ENCODE data around the gene KCNF1. TPM values are rescaled to one million over a fixed set of nuclear protein-coding genes. Genes with fewer than 3 reads are reported as not detected.

The KCNF1 gene
- total and polyA plus RNA-seq, 4 donors: 0.09 TPM; not detected in 3

GRCh38 chr2:10931710-10932255, 20.0 kb downstream of the KCNF1 start:
- no peak overlapping the region for H3K4me3 ChIP-seq (ENCODE audit: low read depth in 1 of 3, low read length in 3 of 3)
- TF ChIP-seq MAX (IDR thresholded peaks at IDR 0.05) (no peak), ATF3 (IDR thresholded peaks at IDR 0.05) (no peak), NR2F2 (IDR thresholded peaks at IDR 0.05) (no peak), SP1 (IDR thresholded peaks at IDR 0.05) (no peak), JUND (IDR thresholded peaks at IDR 0.05) (no peak), GABPA (IDR thresholded peaks at IDR 0.05 in 1 of 2, conservative IDR thresholded peaks at IDR 0.05 in 1 of 2) (no peak), REST (IDR thresholded peaks at IDR 0.05) (no peak), CTCF (IDR thresholded peaks at IDR 0.05; ENCODE audit: low read depth, low read length, missing input control) (no peak), YY1 (IDR thresholded peaks at IDR 0.05) (no peak), RXRA (IDR thresholded peaks at IDR 0.05) (no peak), HNF4G (IDR thresholded peaks at IDR 0.05) (no peak), FOXA1 (IDR thresholded peaks at IDR 0.05) (no peak), ZBTB33 (IDR thresholded peaks at IDR 0.05) (no peak), TAF1 (conservative IDR thresholded peaks at IDR 0.05) (no peak), FOXA2 (IDR thresholded peaks at IDR 0.05) (no peak), RAD21 (IDR thresholded peaks at IDR 0.05) (no peak), EGR1 (IDR thresholded peaks at IDR 0.05; ENCODE audit: low read depth in 2 of 2) (no peak), HNF4A (conservative IDR thresholded peaks at IDR 0.05) (no peak)
- 87% methylated on average over 14 of the region's 14 CpGs for WGBS

More at GRCh38 chr2:10931710-10932255, 20.0 kb downstream of the KCNF1 start:
- Histone ChIP-seq H3K4me1 (ENCODE audit: control insufficient read depth in 4 of 4, insufficient read depth in 4 of 4, low read length in 3 of 4) (no peaks in the 10 kb centered on the region), H3K9ac (ENCODE audit: low read depth in 1 of 2, low read length in 2 of 2) (no peak overlapping the region), H3K27me3 (ENCODE audit: control insufficient read depth in 4 of 4, insufficient read depth in 4 of 4, low read length in 3 of 4) (peaks cover 0 to 2% (median 0%) of the 10 kb centered on the region in 4 donors), H3K9me3 (ENCODE audit: control insufficient read depth in 4 of 4, low read length in 3 of 4) (no peaks in the 10 kb centered on the region), H3K36me3 (ENCODE audit: control insufficient read depth in 4 of 4, insufficient read depth in 3 of 4, low read depth in 1 of 4, low read length in 3 of 4) (no peaks in the 10 kb centered on the region), H3K27ac (ENCODE audit: low read depth in 1 of 2, low read length in 2 of 2) (no peak overlapping the region)
- DNase-seq (ENCODE audit: low spot score): no peak
